Transverse colon (tissue), 4 donors: ENCODE results near the gene MID1.

ENCODE experiments used
- EP300 ChIP-seq: sonication (generic); formaldehyde crosslinking; IDR thresholded peaks from one replicate; pipeline ENCODE4 v1.6.1; 2017; ENCODE audit warnings: antibody characterized with exemption, low read depth
- POLR2A ChIP-seq: fragments of 450-650 bp; IDR thresholded peaks from one replicate; pipeline ENCODE4 v1.6.1; 2016; ENCODE audit warnings: antibody characterized with exemption, mild to moderate bottlenecking, moderate library complexity
- POLR2AphosphoS5 ChIP-seq, 3 donors: sonication (generic); formaldehyde crosslinking; IDR thresholded peaks; one replicate each; pipeline ENCODE4 v1.6.1; 2016; ENCODE audit warnings: antibody characterized with exemption in 3 of 3
- TF ChIP-seq, protein P1 (sequence below), 5 experiments: fragments of 200-600 bp in 3 of 5; fragments of 450-650 bp in 2 of 5; sonication (generic) in 3 of 5; IDR thresholded peaks; 1 replicate in 2 of 5; 2 replicates in 3 of 5; pipeline ENCODE4 v1.5.1; 2016 to 2017; ENCODE audit warnings: antibody characterized with exemption in 5 of 5, inconsistent platforms in 3 of 5, mild to moderate bottlenecking in 2 of 5, moderate library complexity in 1 of 5

DNA sequence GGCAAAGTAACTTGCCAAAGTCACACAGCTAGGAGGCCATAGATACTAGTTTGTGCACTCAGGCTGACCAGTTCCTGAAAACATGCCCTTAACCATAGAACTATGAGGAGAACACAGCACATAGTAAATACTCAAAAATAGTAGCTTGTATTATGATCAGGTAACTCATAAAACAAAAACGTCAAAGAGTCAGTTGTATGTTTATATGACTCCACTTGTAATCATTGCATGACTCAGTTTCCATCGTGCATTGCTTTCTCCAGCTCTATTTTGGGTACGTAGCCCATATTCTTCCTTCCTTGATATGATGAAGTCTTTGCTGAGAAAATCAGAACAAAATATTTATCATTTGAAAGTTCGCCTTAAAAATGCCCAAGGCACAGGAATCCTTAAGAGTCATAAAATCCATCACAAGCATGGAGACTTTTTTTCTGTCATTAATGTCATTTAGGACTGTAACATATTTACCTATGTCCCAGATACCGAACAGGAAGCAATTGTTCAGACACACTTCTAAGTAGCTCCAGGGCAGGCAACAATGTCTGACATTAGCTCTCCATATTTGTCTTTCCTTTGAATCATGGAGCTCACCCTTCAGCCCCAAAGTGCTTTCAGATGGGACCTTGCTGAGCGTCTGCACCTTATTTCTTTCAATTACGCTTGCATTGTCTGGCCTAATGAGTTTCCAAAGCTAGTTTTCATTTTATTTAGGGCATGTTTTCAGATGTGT, 11.2 kb upstream of the MID1 start:
- TF ChIP-seq, protein P1, sequence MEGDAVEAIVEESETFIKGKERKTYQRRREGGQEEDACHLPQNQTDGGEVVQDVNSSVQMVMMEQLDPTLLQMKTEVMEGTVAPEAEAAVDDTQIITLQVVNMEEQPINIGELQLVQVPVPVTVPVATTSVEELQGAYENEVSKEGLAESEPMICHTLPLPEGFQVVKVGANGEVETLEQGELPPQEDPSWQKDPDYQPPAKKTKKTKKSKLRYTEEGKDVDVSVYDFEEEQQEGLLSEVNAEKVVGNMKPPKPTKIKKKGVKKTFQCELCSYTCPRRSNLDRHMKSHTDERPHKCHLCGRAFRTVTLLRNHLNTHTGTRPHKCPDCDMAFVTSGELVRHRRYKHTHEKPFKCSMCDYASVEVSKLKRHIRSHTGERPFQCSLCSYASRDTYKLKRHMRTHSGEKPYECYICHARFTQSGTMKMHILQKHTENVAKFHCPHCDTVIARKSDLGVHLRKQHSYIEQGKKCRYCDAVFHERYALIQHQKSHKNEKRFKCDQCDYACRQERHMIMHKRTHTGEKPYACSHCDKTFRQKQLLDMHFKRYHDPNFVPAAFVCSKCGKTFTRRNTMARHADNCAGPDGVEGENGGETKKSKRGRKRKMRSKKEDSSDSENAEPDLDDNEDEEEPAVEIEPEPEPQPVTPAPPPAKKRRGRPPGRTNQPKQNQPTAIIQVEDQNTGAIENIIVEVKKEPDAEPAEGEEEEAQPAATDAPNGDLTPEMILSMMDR (IDR thresholded peaks at IDR 0.05) = no peak
- no peak for TF ChIP-seq POLR2AphosphoS5 (IDR thresholded peaks at IDR 0.05)
- no peak for TF ChIP-seq POLR2A
- no peak for TF ChIP-seq EP300
